Thyroid gland (tissue), 4 donors: ENCODE measurements around the gene ZFY.

Experiments used
- POLR2A ChIP-seq, 2 donors: fragments of 450-650 bp; IDR thresholded peaks; one replicate each; pipeline ENCODE4 v1.6.1; 2017; ENCODE audit warnings: antibody characterized with exemption in 2 of 2, mild to moderate bottlenecking in 2 of 2, moderate library complexity in 1 of 2
- TF ChIP-seq, protein P1 (sequence below), 6 experiments: fragments of 200-600 bp in 3 of 6; fragments of 450-650 bp in 3 of 6; sonication (generic) in 3 of 6; IDR thresholded peaks; one replicate each; pipeline ENCODE4 v1.5.1; 2016 to 2019; ENCODE audit warnings: antibody characterized with exemption in 6 of 6, mild to moderate bottlenecking in 2 of 6, inconsistent platforms in 1 of 6, moderate library complexity in 1 of 6

DNA sequence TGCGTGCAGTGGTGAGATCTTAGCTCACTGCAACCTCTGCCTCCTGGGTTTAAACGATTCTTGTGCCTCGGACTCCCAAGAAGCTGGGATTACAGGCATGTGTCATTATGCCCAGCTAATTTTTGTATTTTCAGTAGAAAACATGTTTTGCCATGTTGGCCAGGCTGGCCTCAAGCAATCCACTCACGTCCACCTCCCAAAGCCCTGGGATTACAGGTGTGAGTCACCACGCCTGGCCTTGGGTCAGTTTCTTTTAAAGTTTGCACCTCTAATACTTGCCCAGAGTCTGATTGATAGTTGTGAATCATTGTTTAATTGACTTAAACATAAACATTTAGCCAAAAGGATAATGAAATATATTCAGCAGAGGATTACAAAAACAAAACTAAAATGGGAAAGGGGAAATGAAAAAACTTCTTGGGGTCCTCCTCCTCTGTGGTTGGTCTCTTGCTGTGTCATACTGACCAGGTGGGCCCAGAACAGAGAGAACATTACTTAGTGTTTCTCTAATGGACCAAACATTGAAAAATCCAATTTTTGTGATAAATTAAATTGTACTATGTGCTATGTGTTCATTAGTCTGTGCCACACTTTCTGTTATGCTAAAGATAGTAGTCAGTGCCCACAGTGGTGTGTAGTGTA, 38.0 kb downstream of the ZFY start:
- TF ChIP-seq, protein P1, sequence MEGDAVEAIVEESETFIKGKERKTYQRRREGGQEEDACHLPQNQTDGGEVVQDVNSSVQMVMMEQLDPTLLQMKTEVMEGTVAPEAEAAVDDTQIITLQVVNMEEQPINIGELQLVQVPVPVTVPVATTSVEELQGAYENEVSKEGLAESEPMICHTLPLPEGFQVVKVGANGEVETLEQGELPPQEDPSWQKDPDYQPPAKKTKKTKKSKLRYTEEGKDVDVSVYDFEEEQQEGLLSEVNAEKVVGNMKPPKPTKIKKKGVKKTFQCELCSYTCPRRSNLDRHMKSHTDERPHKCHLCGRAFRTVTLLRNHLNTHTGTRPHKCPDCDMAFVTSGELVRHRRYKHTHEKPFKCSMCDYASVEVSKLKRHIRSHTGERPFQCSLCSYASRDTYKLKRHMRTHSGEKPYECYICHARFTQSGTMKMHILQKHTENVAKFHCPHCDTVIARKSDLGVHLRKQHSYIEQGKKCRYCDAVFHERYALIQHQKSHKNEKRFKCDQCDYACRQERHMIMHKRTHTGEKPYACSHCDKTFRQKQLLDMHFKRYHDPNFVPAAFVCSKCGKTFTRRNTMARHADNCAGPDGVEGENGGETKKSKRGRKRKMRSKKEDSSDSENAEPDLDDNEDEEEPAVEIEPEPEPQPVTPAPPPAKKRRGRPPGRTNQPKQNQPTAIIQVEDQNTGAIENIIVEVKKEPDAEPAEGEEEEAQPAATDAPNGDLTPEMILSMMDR (IDR thresholded peaks at IDR 0.05), result no peak
- TF ChIP-seq POLR2A (IDR thresholded peaks at IDR 0.05), result no peak
